ENCODE data around the gene ALKBH2.

DNA sequence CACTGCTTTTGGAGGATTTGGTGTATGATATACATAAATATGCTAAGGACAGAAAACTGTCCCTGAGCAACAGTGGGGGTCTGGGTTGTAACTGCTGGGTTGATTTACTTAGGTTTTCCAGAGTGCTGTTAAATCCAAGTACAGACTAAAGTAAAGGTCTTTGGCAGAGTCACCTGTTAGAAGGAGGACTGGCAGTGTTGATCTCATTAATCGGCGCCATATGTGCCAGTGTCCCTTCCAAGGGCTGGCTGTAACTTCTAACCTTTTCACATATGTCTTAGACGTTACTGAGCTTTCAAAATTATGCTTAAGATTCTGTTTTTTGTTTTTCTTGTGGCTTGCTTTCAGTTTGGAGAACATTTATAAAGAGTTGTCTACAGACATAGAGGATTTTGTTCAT lies 9.2 kb upstream of the ALKBH2 start:
- TF ChIP-seq EZH2 (IDR thresholded peaks at IDR 0.05; ENCODE audit: low read depth, unreplicated experiment) (no peak), POLR2AphosphoS5 (IDR thresholded peaks at IDR 0.05; ENCODE audit: low read depth) (no peak), CREB1 (CRISPR knock-in tag; IDR thresholded peaks at IDR 0.05; ENCODE audit: low read depth) (no peak)
- TF ChIP-seq, protein P1, sequence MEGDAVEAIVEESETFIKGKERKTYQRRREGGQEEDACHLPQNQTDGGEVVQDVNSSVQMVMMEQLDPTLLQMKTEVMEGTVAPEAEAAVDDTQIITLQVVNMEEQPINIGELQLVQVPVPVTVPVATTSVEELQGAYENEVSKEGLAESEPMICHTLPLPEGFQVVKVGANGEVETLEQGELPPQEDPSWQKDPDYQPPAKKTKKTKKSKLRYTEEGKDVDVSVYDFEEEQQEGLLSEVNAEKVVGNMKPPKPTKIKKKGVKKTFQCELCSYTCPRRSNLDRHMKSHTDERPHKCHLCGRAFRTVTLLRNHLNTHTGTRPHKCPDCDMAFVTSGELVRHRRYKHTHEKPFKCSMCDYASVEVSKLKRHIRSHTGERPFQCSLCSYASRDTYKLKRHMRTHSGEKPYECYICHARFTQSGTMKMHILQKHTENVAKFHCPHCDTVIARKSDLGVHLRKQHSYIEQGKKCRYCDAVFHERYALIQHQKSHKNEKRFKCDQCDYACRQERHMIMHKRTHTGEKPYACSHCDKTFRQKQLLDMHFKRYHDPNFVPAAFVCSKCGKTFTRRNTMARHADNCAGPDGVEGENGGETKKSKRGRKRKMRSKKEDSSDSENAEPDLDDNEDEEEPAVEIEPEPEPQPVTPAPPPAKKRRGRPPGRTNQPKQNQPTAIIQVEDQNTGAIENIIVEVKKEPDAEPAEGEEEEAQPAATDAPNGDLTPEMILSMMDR (conservative IDR thresholded peaks at IDR 0.05; ENCODE audit: low read depth in 2 of 2) = no peak
- TF ChIP-seq, protein P2, sequence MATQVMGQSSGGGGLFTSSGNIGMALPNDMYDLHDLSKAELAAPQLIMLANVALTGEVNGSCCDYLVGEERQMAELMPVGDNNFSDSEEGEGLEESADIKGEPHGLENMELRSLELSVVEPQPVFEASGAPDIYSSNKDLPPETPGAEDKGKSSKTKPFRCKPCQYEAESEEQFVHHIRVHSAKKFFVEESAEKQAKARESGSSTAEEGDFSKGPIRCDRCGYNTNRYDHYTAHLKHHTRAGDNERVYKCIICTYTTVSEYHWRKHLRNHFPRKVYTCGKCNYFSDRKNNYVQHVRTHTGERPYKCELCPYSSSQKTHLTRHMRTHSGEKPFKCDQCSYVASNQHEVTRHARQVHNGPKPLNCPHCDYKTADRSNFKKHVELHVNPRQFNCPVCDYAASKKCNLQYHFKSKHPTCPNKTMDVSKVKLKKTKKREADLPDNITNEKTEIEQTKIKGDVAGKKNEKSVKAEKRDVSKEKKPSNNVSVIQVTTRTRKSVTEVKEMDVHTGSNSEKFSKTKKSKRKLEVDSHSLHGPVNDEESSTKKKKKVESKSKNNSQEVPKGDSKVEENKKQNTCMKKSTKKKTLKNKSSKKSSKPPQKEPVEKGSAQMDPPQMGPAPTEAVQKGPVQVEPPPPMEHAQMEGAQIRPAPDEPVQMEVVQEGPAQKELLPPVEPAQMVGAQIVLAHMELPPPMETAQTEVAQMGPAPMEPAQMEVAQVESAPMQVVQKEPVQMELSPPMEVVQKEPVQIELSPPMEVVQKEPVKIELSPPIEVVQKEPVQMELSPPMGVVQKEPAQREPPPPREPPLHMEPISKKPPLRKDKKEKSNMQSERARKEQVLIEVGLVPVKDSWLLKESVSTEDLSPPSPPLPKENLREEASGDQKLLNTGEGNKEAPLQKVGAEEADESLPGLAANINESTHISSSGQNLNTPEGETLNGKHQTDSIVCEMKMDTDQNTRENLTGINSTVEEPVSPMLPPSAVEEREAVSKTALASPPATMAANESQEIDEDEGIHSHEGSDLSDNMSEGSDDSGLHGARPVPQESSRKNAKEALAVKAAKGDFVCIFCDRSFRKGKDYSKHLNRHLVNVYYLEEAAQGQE (IDR thresholded peaks at IDR 0.05; ENCODE audit: unreplicated experiment) = no peak
